K562 (cell line): ENCODE measurements around the gene FAM53C. TPM values are rescaled to one million over a fixed set of nuclear protein-coding genes. Genes with fewer than 3 reads are reported as not detected.

Experiments
- ARID4B ChIP-seq: sonication (generic); formaldehyde crosslinking; IDR thresholded peaks from 2 replicates; pipeline ENCODE4 v1.8.0; 2022; ENCODE audit warnings: mild to moderate bottlenecking, missing genetic modification reagents
- CCAR2 ChIP-seq: fragments of 200-400 bp; formaldehyde crosslinking; IDR thresholded peaks from 2 replicates; pipeline ENCODE4 v1.6.1; 2017; ENCODE audit warnings: mild to moderate bottlenecking, low read depth, low read length
- CTBP1 ChIP-seq: fragments of 450-650 bp; IDR thresholded peaks from 2 replicates; pipeline ENCODE4 v1.6.1; 2016; ENCODE audit warnings: borderline replicate concordance
- FOS ChIP-seq: IDR thresholded peaks from 3 replicates; pipeline ENCODE4 v1.6.1; 2011; ENCODE audit not compliant: insufficient read length; ENCODE audit errors: extremely low read depth
- KLF1 ChIP-seq: fragments of 450-650 bp; IDR thresholded peaks from 2 replicates; pipeline ENCODE4 v1.6.1; 2016; ENCODE audit warnings: missing genetic modification characterization, missing compliant biosample characterization
- MEF2A ChIP-seq: IDR thresholded peaks from 2 replicates; pipeline ENCODE4 v1.6.1; 2011; ENCODE audit warnings: low read depth, mild to moderate bottlenecking, low read length, moderate library complexity; ENCODE audit not compliant: control insufficient read depth
- PCBP2 ChIP-seq: fragments of 200-400 bp; formaldehyde crosslinking; IDR thresholded peaks from 2 replicates; pipeline ENCODE4 v1.6.1; 2018; ENCODE audit warnings: low read length, low read depth, mild to moderate bottlenecking, moderate library complexity; ENCODE audit not compliant: poor library complexity, severe bottlenecking
- PTBP1 ChIP-seq: fragments of 200-400 bp; formaldehyde crosslinking; IDR thresholded peaks from 2 replicates; pipeline ENCODE4 v1.6.1; 2017; ENCODE audit warnings: low read depth, low read length
- PURB ChIP-seq: sonication (generic); formaldehyde crosslinking; IDR thresholded peaks from 2 replicates; pipeline ENCODE4 v1.9.0; 2021; ENCODE audit warnings: low read depth, mild to moderate bottlenecking, missing genetic modification reagents
- RBM25 ChIP-seq: fragments of 200-400 bp; formaldehyde crosslinking; IDR thresholded peaks from 2 replicates; pipeline ENCODE4 v1.6.1; 2018; ENCODE audit warnings: low read length, low read depth, moderate library complexity; ENCODE audit not compliant: severe bottlenecking
- SIN3A ChIP-seq, 2 experiments: fragments of 150-350 bp in 1 of 2; IDR thresholded peaks; 2 replicates each; pipeline ENCODE4 v1.6.1; 2011 to 2016; ENCODE audit warnings: borderline replicate concordance in 2 of 2, low read depth in 2 of 2, low read length in 2 of 2, mild to moderate bottlenecking in 2 of 2, moderate library complexity in 2 of 2; ENCODE audit not compliant: control insufficient read depth in 1 of 2
- SMARCA4 ChIP-seq: fragments of 450-650 bp; IDR thresholded peaks from 2 replicates; pipeline ENCODE4 v1.6.1; 2016
- SNIP1 ChIP-seq: fragments of 450-650 bp; IDR thresholded peaks from 2 replicates; pipeline ENCODE4 v1.7.1; 2017; ENCODE audit warnings: low read depth, mild to moderate bottlenecking
- SP1 ChIP-seq: sonication (generic); formaldehyde crosslinking; IDR thresholded peaks from 2 replicates; pipeline ENCODE4 v1.8.1; 2022; ENCODE audit warnings: mild to moderate bottlenecking, missing genetic modification reagents
- SREBF2 ChIP-seq: sonication (generic); formaldehyde crosslinking; IDR thresholded peaks from 2 replicates; pipeline ENCODE4 v1.4.0; 2020; ENCODE audit warnings: mild to moderate bottlenecking, missing genetic modification reagents
- TAF1 ChIP-seq: IDR thresholded peaks from 2 replicates; pipeline ENCODE4 v1.6.1; 2011; ENCODE audit warnings: mild to moderate bottlenecking, low read length, moderate library complexity; ENCODE audit not compliant: insufficient read depth, control insufficient read depth, severe bottlenecking; ENCODE audit errors: extremely low read depth
- ZBTB17 ChIP-seq: fragments of 450-650 bp; formaldehyde crosslinking; IDR thresholded peaks from 2 replicates; pipeline ENCODE4 v1.4.0; 2020; ENCODE audit warnings: mild to moderate bottlenecking
- ZNF140 ChIP-seq: fragments of 250-450 bp; sonication (Bioruptor Pico); IDR thresholded peaks from 2 replicates; pipeline ENCODE4 v1.8.0; 2021; ENCODE audit warnings: moderate library complexity, mild to moderate bottlenecking, inconsistent platforms
- ZNF174 ChIP-seq: fragments of 250-450 bp; sonication (Bioruptor Pico); IDR thresholded peaks from 2 replicates; pipeline ENCODE4 v1.4.0; 2020; ENCODE audit warnings: mild to moderate bottlenecking
- ZNF76 ChIP-seq: fragments of 250-450 bp; sonication (Bioruptor Pico); IDR thresholded peaks from 2 replicates; pipeline ENCODE4 v1.4.0; 2020; ENCODE audit warnings: mild to moderate bottlenecking, moderate library complexity, borderline replicate concordance
- ZNF780A ChIP-seq: fragments of 250-450 bp; sonication (Bioruptor Pico); IDR thresholded peaks from 2 replicates; pipeline ENCODE4 v1.5.0; 2021; ENCODE audit warnings: mild to moderate bottlenecking
- polyA plus RNA-seq, 8 experiments: library from polyadenylated mRNA; depleted of rRNA in 4 of 8; stranded (reverse) in 5 of 8; unstranded in 3 of 8; fragments of >200 nt; fragmentation: Nextera tagmentation in 2 of 8; fragmentation: Illumina TruSeq in 1 of 8; extraction: Ambion mirVana in 2 of 8; extraction: Trizol in 1 of 8; gene quantifications; 2 replicates each; pipeline versions ENCODE4 v1.2.1 to v1.2.3, GENCODE V29; 2011 to 2014; ENCODE audit warnings: inconsistent platforms in 1 of 8, missing spikeins in 1 of 8
- total RNA-seq, 7 experiments: library from RNA; depleted of rRNA in 6 of 7; stranded (reverse); fragments of >200 nt in 6 of 7; fragmentation: Illumina TruSeq in 2 of 7; extraction: Trizol in 2 of 7; gene quantifications; 2 replicates each; pipeline versions ENCODE4 v1.2.1 to v1.2.3, GENCODE V29; 2011 to 2021; ENCODE audit warnings: low replicate concordance in 1 of 7
- TF ChIP-seq, protein P1 (sequence below): sonication (generic); formaldehyde crosslinking; IDR thresholded peaks from 2 replicates; pipeline ENCODE4 v1.8.0; 2022; ENCODE audit warnings: missing genetic modification reagents, mild to moderate bottlenecking, borderline replicate concordance
- TF ChIP-seq, protein P2 (sequence below): sonication (generic); formaldehyde crosslinking; IDR thresholded peaks from 2 replicates; pipeline ENCODE4 v1.9.0; 2022; ENCODE audit warnings: mild to moderate bottlenecking, missing genetic modification reagents

FAM53C gene
- total and polyA plus RNA-seq, 9 of the 15 experiments (the other 6 are each of a cell fraction or from before 2014, with no cell fraction given): 9.7 to 38.5 (median 25.2) TPM

GRCh38 chr5:138331449-138332368 lies 6.4 kb upstream of the FAM53C start, which contains the start of gene CDC25C (continued):
- peak; percentile 76 for TF ChIP-seq ARID4B (CRISPR knock-in tag)
- no peak for TF ChIP-seq KLF1
- no peak for TF ChIP-seq PURB (CRISPR knock-in tag)
- TF ChIP-seq SREBF2 (CRISPR knock-in tag): no peak
- no peak for TF ChIP-seq ZNF76 (CRISPR knock-in tag)
- TF ChIP-seq SIN3A (IDR thresholded peaks at IDR 0.05; ENCODE audit: borderline replicate concordance in 2 of 2, control insufficient read depth in 1 of 2, low read depth in 2 of 2, low read length in 2 of 2): peak; percentile 75 to 89; a peak in 2 of 4 replicates
- TF ChIP-seq MEF2A: no peak
- TF ChIP-seq PTBP1: no peak
- TF ChIP-seq SMARCA4: no peak
- no peak for TF ChIP-seq ZNF174 (CRISPR knock-in tag)
- no peak for TF ChIP-seq PCBP2
- TF ChIP-seq, protein P1, sequence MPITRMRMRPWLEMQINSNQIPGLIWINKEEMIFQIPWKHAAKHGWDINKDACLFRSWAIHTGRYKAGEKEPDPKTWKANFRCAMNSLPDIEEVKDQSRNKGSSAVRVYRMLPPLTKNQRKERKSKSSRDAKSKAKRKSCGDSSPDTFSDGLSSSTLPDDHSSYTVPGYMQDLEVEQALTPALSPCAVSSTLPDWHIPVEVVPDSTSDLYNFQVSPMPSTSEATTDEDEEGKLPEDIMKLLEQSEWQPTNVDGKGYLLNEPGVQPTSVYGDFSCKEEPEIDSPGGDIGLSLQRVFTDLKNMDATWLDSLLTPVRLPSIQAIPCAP: no peak
- TF ChIP-seq, protein P2, sequence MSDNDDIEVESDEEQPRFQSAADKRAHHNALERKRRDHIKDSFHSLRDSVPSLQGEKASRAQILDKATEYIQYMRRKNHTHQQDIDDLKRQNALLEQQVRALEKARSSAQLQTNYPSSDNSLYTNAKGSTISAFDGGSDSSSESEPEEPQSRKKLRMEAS (CRISPR knock-in tag): peak; percentile 62
- no peak for TF ChIP-seq CCAR2
- no peak for TF ChIP-seq ZNF140 (CRISPR knock-in tag)
- TF ChIP-seq ZNF780A: no peak
- TF ChIP-seq ZBTB17 (CRISPR knock-in tag): no peak
- TF ChIP-seq SNIP1: no peak
- TF ChIP-seq FOS: peak; percentile 91
- peak; percentile 92 for TF ChIP-seq RBM25
- TF ChIP-seq CTBP1: 0 out of 2 replicates have a peak, but pooled peaks have one; percentile 38
- TF ChIP-seq SP1 (CRISPR knock-in tag): peak; percentile 77; the same call in 1 of the 2 replicates
- peak; percentile 64 for TF ChIP-seq TAF1
